ACHN (cell line): ENCODE data around the gene DIDO1.
"Not testable (repeated sequence)": the region's sequence is repeated elsewhere in the genome, so short reads cannot be mapped to it uniquely, and the experiment has no call there.

Experiments used
- DNase-seq: peaks from one replicate; pipeline ENCODE4 v3.0.0-alpha.2; 2015
- in situ Hi-C: cut with HindIII; loops from 2 replicates; pipeline ENCODE4 v1.10.0; 2017; ENCODE audit warnings: low sequenced_read_pairs, low pct_ligation_motif_present, low pct_unique_long_range_greater_than_20kb

The DIDO1 gene

GRCh38 chr20:62852841-62853240 is 73.5 kb downstream of the DIDO1 start:
- in situ Hi-C loops: no loop called here
- DNase-seq: no peak

- in situ Hi-C loops: no loop called here
These were observed 74.1 kb downstream of the DIDO1 start for GRCh38 chr20:62852196-62852595.

GRCh38 chr20:62850333-62850974 is 75.9 kb downstream of the DIDO1 start:
- DNase-seq: no peak
- in situ Hi-C loops: no loop called here

More at GRCh38 chr20:62852196-62852595, 74.1 kb downstream of the DIDO1 start:
- DNase-seq: no peak

GRCh38 chr20:62849431-62849830 is 76.9 kb downstream of the DIDO1 start:
- DNase-seq: no peak
- in situ Hi-C loops: no loop called here

GRCh38 chr20:62848917-62849316 is 77.4 kb downstream of the DIDO1 start:
- DNase-seq, in situ Hi-C loops: not testable (repeated sequence)

GRCh38 chr20:62846166-62846890 is 80.0 kb downstream of the DIDO1 start:
- in situ Hi-C loops: no loop called here
- no peak for DNase-seq

GRCh38 chr20:62845416-62846160 is 80.7 kb downstream of the DIDO1 start:
- no peak for DNase-seq
- in situ Hi-C loops: no loop called here

GRCh38 chr20:62844182-62844581 is 82.1 kb downstream of the DIDO1 start:
- DNase-seq: no peak
- in situ Hi-C loops: no loop called here

GRCh38 chr20:62843656-62844055 is 82.6 kb downstream of the DIDO1 start:
- in situ Hi-C loops: no loop called here
- no peak for DNase-seq

- DNase-seq: no peak
- in situ Hi-C loops: no loop called here
These were observed 84.5 kb downstream of the DIDO1 start for GRCh38 chr20:62841705-62842212.

- in situ Hi-C loops: no loop called here
- no peak for DNase-seq
These were observed 85.8 kb downstream of the DIDO1 start for GRCh38 chr20:62840244-62841197.

GRCh38 chr20:62839816-62840215 is 86.5 kb downstream of the DIDO1 start:
- no peak for DNase-seq
- in situ Hi-C loops: no loop called here

GRCh38 chr20:62839261-62839660 is 87.0 kb downstream of the DIDO1 start:
- in situ Hi-C loops: no loop called here
- no peak for DNase-seq

GRCh38 chr20:62838128-62838891 is 88.0 kb downstream of the DIDO1 start:
- in situ Hi-C loops: no loop called here
- no peak for DNase-seq

- in situ Hi-C loops: no loop called here
These were observed 88.5 kb downstream of the DIDO1 start for GRCh38 chr20:62837790-62838127.

GRCh38 chr20:62836967-62837490 is 89.3 kb downstream of the DIDO1 start:
- DNase-seq: no peak
- in situ Hi-C loops: no loop called here

More at GRCh38 chr20:62837790-62838127, 88.5 kb downstream of the DIDO1 start:
- no peak for DNase-seq
